ENCODE measurements around the gene CHRNA7. TPM values are rescaled to one million over a fixed set of nuclear protein-coding genes. Genes with fewer than 3 reads are reported as not detected.

The CHRNA7 gene
- total RNA-seq, 1 donor from 2014 or later = 1.5 TPM

DNA sequence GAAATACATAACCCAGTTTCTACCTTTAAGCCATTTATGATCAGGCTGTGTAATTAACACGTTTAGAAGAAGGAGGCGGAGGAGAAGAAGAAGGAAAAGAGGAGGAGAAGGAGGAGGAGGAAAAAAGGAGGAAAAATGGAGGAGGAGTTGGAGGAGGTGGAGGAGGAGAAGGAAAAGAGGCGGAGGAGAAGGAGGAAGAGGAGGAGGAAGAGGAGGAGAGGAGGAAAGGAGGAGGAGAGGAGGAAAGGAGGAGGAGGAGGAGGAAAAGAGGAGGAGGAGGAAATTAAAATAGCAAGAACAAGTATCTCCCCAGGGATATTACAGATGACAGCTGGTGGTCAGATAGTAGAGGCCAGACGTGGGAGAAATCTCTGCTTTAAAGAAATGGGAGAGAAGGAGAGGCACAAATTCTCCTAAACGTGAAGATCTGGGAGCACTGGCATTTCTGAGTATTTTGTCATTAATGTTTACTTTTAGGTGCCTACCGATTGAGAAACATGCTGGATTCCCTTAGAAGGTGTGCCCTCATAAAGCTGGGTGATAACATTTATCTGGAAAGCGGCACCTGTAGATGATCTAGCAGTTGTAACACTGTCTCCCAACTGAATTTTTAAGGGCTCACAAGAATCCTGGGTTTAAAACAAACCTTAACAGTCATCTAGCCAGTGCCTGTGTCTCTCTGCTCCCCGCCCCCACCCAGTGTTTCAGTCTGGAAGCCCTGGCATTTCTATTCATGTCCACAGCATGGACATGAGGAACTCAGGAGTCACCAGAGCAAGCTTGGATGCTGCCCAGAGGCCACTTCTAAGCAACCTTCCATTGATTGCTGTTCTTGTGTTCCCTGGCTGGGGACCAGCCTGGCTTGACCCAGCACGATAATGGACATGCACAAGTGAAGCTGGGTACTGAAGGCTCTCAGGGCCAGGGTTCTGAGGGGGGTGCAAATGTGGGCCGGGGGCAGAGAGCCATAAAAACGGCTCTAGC is 75.2 kb downstream of the CHRNA7 start:
- Histone ChIP-seq H3K4me1 (ENCODE audit: insufficient read depth, low read length) (no peaks in the 10 kb centered on the region), H3K4me2 (ENCODE audit: low read length) (no peak overlapping the region), H3K36me3 (ENCODE audit: insufficient read depth, low read length) (no peaks in the 10 kb centered on the region), H3K9ac (ENCODE audit: low read length) (no peak overlapping the region), H3K27ac (ENCODE audit: low read depth, low read length) (no peak overlapping the region), H3K79me2 (ENCODE audit: insufficient read depth, low read length) (no peaks in the 10 kb centered on the region), H3K27me3 (ENCODE audit: insufficient read depth, low read length) (no peaks in the 10 kb centered on the region), H4K20me1 (ENCODE audit: insufficient read depth, low read length) (no peaks in the 10 kb centered on the region), H2AFZ (ENCODE audit: low read depth, low read length) (no peak overlapping the region), H3K4me3 (ENCODE audit: insufficient read depth, low read depth, low read length) (no peak overlapping the region), H3K9me3 (ENCODE audit: insufficient read depth, low read depth, low read length) (no peaks in the 10 kb centered on the region)
- peaks cover 4% of the 10 kb centered on the region for H3K9me3 Mint-ChIP-seq (ENCODE audit: unreplicated experiment)
- H3K27ac Mint-ChIP-seq (ENCODE audit: unreplicated experiment) = no peak overlapping the region
- no peak for DNase-seq (ENCODE audit: low read depth)
- H3K27me3 Mint-ChIP-seq (ENCODE audit: low read depth, unreplicated experiment) = no peaks in the 10 kb centered on the region
- H3K4me3 Mint-ChIP-seq (ENCODE audit: unreplicated experiment) = no peak overlapping the region
- no peak for FAIRE-seq
- TF ChIP-seq, protein P1, sequence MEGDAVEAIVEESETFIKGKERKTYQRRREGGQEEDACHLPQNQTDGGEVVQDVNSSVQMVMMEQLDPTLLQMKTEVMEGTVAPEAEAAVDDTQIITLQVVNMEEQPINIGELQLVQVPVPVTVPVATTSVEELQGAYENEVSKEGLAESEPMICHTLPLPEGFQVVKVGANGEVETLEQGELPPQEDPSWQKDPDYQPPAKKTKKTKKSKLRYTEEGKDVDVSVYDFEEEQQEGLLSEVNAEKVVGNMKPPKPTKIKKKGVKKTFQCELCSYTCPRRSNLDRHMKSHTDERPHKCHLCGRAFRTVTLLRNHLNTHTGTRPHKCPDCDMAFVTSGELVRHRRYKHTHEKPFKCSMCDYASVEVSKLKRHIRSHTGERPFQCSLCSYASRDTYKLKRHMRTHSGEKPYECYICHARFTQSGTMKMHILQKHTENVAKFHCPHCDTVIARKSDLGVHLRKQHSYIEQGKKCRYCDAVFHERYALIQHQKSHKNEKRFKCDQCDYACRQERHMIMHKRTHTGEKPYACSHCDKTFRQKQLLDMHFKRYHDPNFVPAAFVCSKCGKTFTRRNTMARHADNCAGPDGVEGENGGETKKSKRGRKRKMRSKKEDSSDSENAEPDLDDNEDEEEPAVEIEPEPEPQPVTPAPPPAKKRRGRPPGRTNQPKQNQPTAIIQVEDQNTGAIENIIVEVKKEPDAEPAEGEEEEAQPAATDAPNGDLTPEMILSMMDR (IDR thresholded peaks at IDR 0.05; ENCODE audit: insufficient read depth, low read depth, low read length) = no peak
- no peak for TF ChIP-seq EZH2 (IDR thresholded peaks at IDR 0.05; ENCODE audit: insufficient read depth, low read length)
- H3K36me3 Mint-ChIP-seq (ENCODE audit: low read depth, unreplicated experiment) = no peaks in the 10 kb centered on the region
- H3K4me1 Mint-ChIP-seq (ENCODE audit: low read depth, unreplicated experiment) = peaks cover 2% of the 10 kb centered on the region

DNA sequence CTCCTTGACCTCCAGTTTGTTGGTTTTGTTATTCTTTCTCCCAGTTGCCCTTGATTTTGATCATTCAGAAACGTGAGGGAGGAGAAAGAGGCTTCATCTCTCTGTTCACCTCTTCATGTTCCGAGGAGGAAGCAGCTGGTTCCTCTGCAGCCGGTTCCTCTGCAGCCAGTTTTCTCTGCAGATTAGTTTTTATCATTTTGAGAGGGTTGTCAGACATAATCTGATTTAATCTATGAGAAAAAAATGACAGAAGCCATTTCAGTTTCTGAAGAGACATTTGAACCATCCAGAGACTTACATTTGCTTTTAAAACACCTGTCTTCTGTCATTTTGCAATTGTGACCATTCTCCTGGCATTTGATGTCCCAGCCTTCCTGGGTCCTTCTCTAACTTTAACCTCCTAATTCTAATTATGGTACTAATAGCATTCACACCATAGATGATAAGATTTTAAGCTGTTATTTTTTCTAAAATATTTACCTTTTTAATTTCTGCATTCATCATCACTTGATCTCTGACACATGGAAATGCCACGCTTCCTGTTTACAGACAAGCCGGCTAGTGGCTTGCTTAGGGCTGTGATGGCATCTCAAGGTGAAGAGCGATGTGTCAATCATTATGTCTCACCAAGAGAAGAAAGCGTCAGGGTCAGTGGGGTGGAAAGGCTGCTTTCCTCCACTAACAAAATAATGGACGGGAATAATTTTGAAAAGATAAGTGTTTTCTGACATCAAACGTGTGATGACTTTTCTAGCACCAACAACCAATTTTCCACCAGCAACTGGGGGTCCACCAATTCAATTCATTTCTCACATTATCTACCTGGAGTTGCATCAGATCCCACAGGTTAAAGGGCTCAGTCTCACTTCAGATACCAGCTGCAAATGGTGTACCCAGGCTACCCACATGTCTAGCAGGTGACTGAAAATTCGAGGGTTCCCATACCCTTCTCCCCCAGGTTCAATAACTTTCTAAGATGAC is 76.4 kb downstream of the CHRNA7 start:
- TF ChIP-seq, protein P1 (IDR thresholded peaks at IDR 0.05; ENCODE audit: insufficient read depth, low read depth, low read length) = no peak
- TF ChIP-seq EZH2 (IDR thresholded peaks at IDR 0.05; ENCODE audit: insufficient read depth, low read length) = no peak
- Mint-ChIP-seq H3K27me3 (ENCODE audit: low read depth, unreplicated experiment) (no peaks in the 10 kb centered on the region), H3K36me3 (ENCODE audit: low read depth, unreplicated experiment) (no peaks in the 10 kb centered on the region), H3K9me3 (ENCODE audit: unreplicated experiment) (peaks cover 4% of the 10 kb centered on the region), H3K4me1 (ENCODE audit: low read depth, unreplicated experiment) (peaks cover 2% of the 10 kb centered on the region), H3K4me3 (ENCODE audit: unreplicated experiment) (no peak overlapping the region), H3K27ac (ENCODE audit: unreplicated experiment) (no peak overlapping the region)
- no peaks in the 10 kb centered on the region for H3K27me3 ChIP-seq (ENCODE audit: insufficient read depth, low read length)
- no peak overlapping the region for H3K27ac ChIP-seq (ENCODE audit: low read depth, low read length)
- H3K79me2 ChIP-seq (ENCODE audit: insufficient read depth, low read length) = no peaks in the 10 kb centered on the region
- H3K9ac ChIP-seq (ENCODE audit: low read length) = no peak overlapping the region
- no peaks in the 10 kb centered on the region for H3K36me3 ChIP-seq (ENCODE audit: insufficient read depth, low read length)
- H3K9me3 ChIP-seq (ENCODE audit: insufficient read depth, low read depth, low read length) = no peaks in the 10 kb centered on the region
- H2AFZ ChIP-seq (ENCODE audit: low read depth, low read length) = no peak overlapping the region
- no peaks in the 10 kb centered on the region for H4K20me1 ChIP-seq (ENCODE audit: insufficient read depth, low read length)
- H3K4me1 ChIP-seq (ENCODE audit: insufficient read depth, low read length) = no peaks in the 10 kb centered on the region
- no peak for DNase-seq (ENCODE audit: low read depth)
- no peak overlapping the region for H3K4me3 ChIP-seq (ENCODE audit: insufficient read depth, low read depth, low read length)
- FAIRE-seq = no peak
- no peak overlapping the region for H3K4me2 ChIP-seq (ENCODE audit: low read length)
